GM23338 (cell line): ENCODE measurements around the gene GNAI3. TPM values are rescaled to one million over a fixed set of nuclear protein-coding genes. Genes with fewer than 3 reads are reported as not detected.

Source experiments
- ATAC-seq: fragments of 200-7000 bp; cut with Tn5 transposase; 3 replicates; pipeline ENCODE4 v1.9.1; 2020
- DNase-seq: peaks from one replicate; pipeline ENCODE4 v3.0.0-alpha.2; 2015; ENCODE audit warnings: low spot score
- H2AFZ ChIP-seq: fragments of 200-600 bp; sonication (generic); 2 replicates; pipeline ENCODE4 v1.8.0; 2016; ENCODE audit warnings: antibody characterized with exemption, mild to moderate bottlenecking, moderate library complexity
- H3F3A ChIP-seq: fragments of 200-600 bp; sonication (generic); replicated peaks from 2 replicates; pipeline ENCODE4 v1.8.0; 2017; ENCODE audit warnings: antibody characterized with exemption, mixed run types, low read depth
- H3K27ac ChIP-seq: fragments of 200-600 bp; sonication (generic); 2 replicates; pipeline ENCODE4 v1.6.1; 2016; ENCODE audit warnings: low read depth
- H3K27me3 ChIP-seq: fragments of 200-600 bp; sonication (generic); 2 replicates; pipeline ENCODE4 v1.8.0; 2016; ENCODE audit warnings: mild to moderate bottlenecking, mixed run types, moderate library complexity; ENCODE audit not compliant: insufficient read depth
- H3K36me3 ChIP-seq: fragments of 200-600 bp; sonication (generic); 2 replicates; pipeline ENCODE4 v1.8.0; 2016; ENCODE audit warnings: mild to moderate bottlenecking; ENCODE audit not compliant: insufficient read depth
- H3K4me1 ChIP-seq: fragments of 200-600 bp; sonication (generic); 2 replicates; pipeline ENCODE4 v1.8.0; 2016; ENCODE audit warnings: mild to moderate bottlenecking, moderate library complexity; ENCODE audit not compliant: insufficient read depth
- H3K4me2 ChIP-seq: fragments of 200-600 bp; sonication (generic); 2 replicates; pipeline ENCODE4 v1.7.1; 2017; ENCODE audit warnings: mixed run types
- H3K4me3 ChIP-seq: fragments of 200-600 bp; sonication (generic); 2 replicates; pipeline ENCODE4 v1.6.1; 2016; ENCODE audit warnings: mixed run types
- H3K79me2 ChIP-seq: fragments of 200-600 bp; sonication (generic); replicated peaks from 2 replicates; pipeline ENCODE4 v1.8.0; 2017; ENCODE audit warnings: mild to moderate bottlenecking; ENCODE audit not compliant: insufficient read depth
- H3K9me2 ChIP-seq: fragments of 200-600 bp; sonication (generic); 2 replicates; pipeline ENCODE4 v1.8.0; 2017; ENCODE audit not compliant: insufficient read depth
- H4K20me1 ChIP-seq: fragments of 200-600 bp; sonication (generic); replicated peaks from 2 replicates; pipeline ENCODE4 v1.8.0; 2017; ENCODE audit warnings: mild to moderate bottlenecking; ENCODE audit not compliant: insufficient read depth
- H3K27ac Mint-ChIP-seq: 2 replicates; pipeline ENCODE4 v1.8.0; 2020; ENCODE audit warnings: inconsistent platforms, mild to moderate bottlenecking, moderate library complexity, mixed read lengths
- H3K27me3 Mint-ChIP-seq: 3 replicates; pipeline ENCODE4 v1.8.0; 2022; ENCODE audit warnings: low read depth, mild to moderate bottlenecking, moderate library complexity, mixed read lengths, inconsistent platforms; ENCODE audit not compliant: insufficient read depth, poor library complexity
- H3K36me3 Mint-ChIP-seq: 3 replicates; pipeline ENCODE4 v1.8.0; 2021; ENCODE audit warnings: low read depth, mild to moderate bottlenecking, inconsistent platforms, moderate library complexity, mixed read lengths
- H3K4me1 Mint-ChIP-seq: 3 replicates; pipeline ENCODE4 v1.8.0; 2020; ENCODE audit warnings: mild to moderate bottlenecking, inconsistent platforms, mixed read lengths
- H3K4me3 Mint-ChIP-seq: 3 replicates; pipeline ENCODE4 v1.8.0; 2021; ENCODE audit warnings: moderate library complexity, mild to moderate bottlenecking, inconsistent platforms, mixed read lengths
- H3K9me3 Mint-ChIP-seq: 3 replicates; pipeline ENCODE4 v1.8.0; 2020; ENCODE audit warnings: moderate library complexity, mild to moderate bottlenecking, inconsistent platforms, mixed read lengths
- CREB1 ChIP-seq: fragments of 250-450 bp; sonication (Bioruptor Pico); IDR thresholded peaks from 2 replicates; pipeline ENCODE4 v1.5.0; 2020; ENCODE audit warnings: low read depth, mild to moderate bottlenecking, moderate library complexity
- EZH2 ChIP-seq: fragments of 200-600 bp; sonication (generic); IDR thresholded peaks from one replicate; pipeline ENCODE4 v1.8.0; 2017; ENCODE audit warnings: antibody characterized with exemption, mild to moderate bottlenecking, low read depth; ENCODE audit not compliant: unreplicated experiment
- EZH2phosphoT487 ChIP-seq: fragments of 200-600 bp; sonication (generic); IDR thresholded peaks from one replicate; pipeline ENCODE4 v1.8.1; 2018; ENCODE audit warnings: antibody characterized with exemption; ENCODE audit not compliant: unreplicated experiment
- JUNB ChIP-seq: IDR thresholded peaks from one replicate; pipeline ENCODE4 v1.6.1; 2016; ENCODE audit warnings: antibody characterized with exemption; ENCODE audit not compliant: unreplicated experiment
- NANOG ChIP-seq: IDR thresholded peaks from 2 replicates; pipeline ENCODE4 v1.6.1; 2016; ENCODE audit warnings: antibody characterized with exemption, borderline replicate concordance
- REST ChIP-seq: IDR thresholded peaks from one replicate; pipeline ENCODE4 v1.6.1; 2018; ENCODE audit warnings: antibody characterized with exemption; ENCODE audit not compliant: unreplicated experiment
- STAT1 ChIP-seq: IDR thresholded peaks from one replicate; pipeline ENCODE4 v1.6.1; 2016; ENCODE audit warnings: antibody characterized with exemption; ENCODE audit not compliant: unreplicated experiment
- ZNF114 ChIP-seq: fragments of 250-450 bp; sonication (Bioruptor Pico); IDR thresholded peaks from 2 replicates; pipeline ENCODE4 v1.5.0; 2020; ENCODE audit warnings: mild to moderate bottlenecking, moderate library complexity
- polyA plus RNA-seq: library from polyadenylated mRNA; unstranded; fragments of >200 nt; fragmentation: Nextera tagmentation; extraction: Ambion mirVana; gene quantifications from 2 replicates; pipeline ENCODE4 v1.2.1, GENCODE V29; 2016
- total RNA-seq: library from RNA; depleted of rRNA; stranded (reverse); fragments of >200 nt; shearing (Covaris generic); gene quantifications from 2 replicates; pipeline ENCODE4 v1.2.3, GENCODE V29; 2014
- TF ChIP-seq, protein P1 (sequence below), 2 experiments: fragments of 200-600 bp in 1 of 2; sonication (generic) in 1 of 2; conservative IDR thresholded peaks; 2 replicates each; pipeline versions ENCODE4 v1.5.1 to v1.6.1; 2016 to 2017; ENCODE audit warnings: antibody characterized with exemption in 2 of 2, low read depth in 2 of 2, mild to moderate bottlenecking in 2 of 2, moderate library complexity in 1 of 2
- TF ChIP-seq, protein P2 (sequence below): IDR thresholded peaks from 2 replicates; pipeline ENCODE4 v1.6.1; 2016; ENCODE audit warnings: antibody characterized with exemption

The GNAI3 gene
- total and polyA plus RNA-seq, 2 experiments from 2014 or later = 4.5 to 10.2 TPM

DNA sequence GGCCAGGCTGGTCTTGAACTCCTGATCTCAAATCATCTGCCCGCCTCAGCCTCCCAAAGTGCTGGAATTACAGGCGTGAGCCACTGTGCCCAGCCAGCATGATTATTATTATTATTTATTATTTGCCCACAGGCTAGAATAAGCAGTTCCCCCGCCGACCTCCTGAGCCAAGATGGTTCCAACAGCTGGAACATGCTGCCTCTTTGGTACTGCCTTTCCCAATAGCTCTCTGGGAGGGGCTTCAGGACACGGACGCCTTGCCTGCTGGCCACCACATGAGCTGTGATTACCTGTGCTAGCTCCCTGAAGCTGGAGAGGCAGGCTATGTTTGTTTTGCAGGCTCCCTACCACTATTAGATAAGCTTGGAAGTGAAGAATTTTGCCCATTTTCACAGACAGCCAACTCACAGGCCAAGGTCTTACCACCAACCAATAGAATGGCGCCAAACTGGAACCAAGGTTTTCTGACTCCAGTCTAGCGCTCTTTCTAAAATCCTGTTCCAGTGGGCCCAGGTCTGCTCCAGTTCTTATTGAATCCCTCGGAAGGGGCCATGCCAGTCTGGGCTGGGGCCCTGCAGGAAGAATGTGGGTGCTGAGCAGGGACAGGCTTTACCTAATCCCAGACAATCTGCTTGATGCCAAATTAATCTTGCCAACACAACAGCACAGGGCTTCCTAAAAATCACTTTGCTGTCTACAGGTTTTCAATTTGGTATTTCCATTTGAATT, 10.8 kb upstream of the GNAI3 start:
- no peak overlapping the region for H3K27ac ChIP-seq
- TF ChIP-seq CREB1 (CRISPR knock-in tag) = no peak
- no peak for TF ChIP-seq NANOG
- no peak for TF ChIP-seq EZH2phosphoT487
- TF ChIP-seq, protein P1, sequence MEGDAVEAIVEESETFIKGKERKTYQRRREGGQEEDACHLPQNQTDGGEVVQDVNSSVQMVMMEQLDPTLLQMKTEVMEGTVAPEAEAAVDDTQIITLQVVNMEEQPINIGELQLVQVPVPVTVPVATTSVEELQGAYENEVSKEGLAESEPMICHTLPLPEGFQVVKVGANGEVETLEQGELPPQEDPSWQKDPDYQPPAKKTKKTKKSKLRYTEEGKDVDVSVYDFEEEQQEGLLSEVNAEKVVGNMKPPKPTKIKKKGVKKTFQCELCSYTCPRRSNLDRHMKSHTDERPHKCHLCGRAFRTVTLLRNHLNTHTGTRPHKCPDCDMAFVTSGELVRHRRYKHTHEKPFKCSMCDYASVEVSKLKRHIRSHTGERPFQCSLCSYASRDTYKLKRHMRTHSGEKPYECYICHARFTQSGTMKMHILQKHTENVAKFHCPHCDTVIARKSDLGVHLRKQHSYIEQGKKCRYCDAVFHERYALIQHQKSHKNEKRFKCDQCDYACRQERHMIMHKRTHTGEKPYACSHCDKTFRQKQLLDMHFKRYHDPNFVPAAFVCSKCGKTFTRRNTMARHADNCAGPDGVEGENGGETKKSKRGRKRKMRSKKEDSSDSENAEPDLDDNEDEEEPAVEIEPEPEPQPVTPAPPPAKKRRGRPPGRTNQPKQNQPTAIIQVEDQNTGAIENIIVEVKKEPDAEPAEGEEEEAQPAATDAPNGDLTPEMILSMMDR (conservative IDR thresholded peaks at IDR 0.05; ENCODE audit: low read depth in 2 of 2) = no peak
- no peak overlapping the region for H3K4me3 ChIP-seq
- no peaks in the 10 kb centered on the region for H4K20me1 ChIP-seq
- Mint-ChIP-seq H3K4me1 (peaks cover 6% of the 10 kb centered on the region), H3K4me3 (no peak overlapping the region), H3K27ac (no peak overlapping the region), H3K9me3 (no peaks in the 10 kb centered on the region), H3K36me3 (no peaks in the 10 kb centered on the region), H3K27me3 (peaks cover 3% of the 10 kb centered on the region)
- H3K27me3 ChIP-seq = no peaks in the 10 kb centered on the region
- no peaks in the 10 kb centered on the region for H3K9me2 ChIP-seq
- peak overlapping the region; percentile 89 for H2AFZ ChIP-seq
- no peaks in the 10 kb centered on the region for H3F3A ChIP-seq
- ATAC-seq (no peak), DNase-seq (no peak)
- H3K4me2 ChIP-seq = no peak overlapping the region
- no peaks in the 10 kb centered on the region for H3K36me3 ChIP-seq
- H3K4me1 ChIP-seq = peaks cover 3% of the 10 kb centered on the region; the same call in 1 of the 2 replicates
- H3K79me2 ChIP-seq = no peaks in the 10 kb centered on the region

- Mint-ChIP-seq H3K27me3 (peaks cover 3% of the 10 kb centered on the region), H3K4me3 (no peak overlapping the region; the same call in 2 of the 3 replicates), H3K9me3 (no peaks in the 10 kb centered on the region), H3K36me3 (no peaks in the 10 kb centered on the region), H3K4me1 (peaks cover 7% of the 10 kb centered on the region), H3K27ac (no peak overlapping the region)
- no peaks in the 10 kb centered on the region for H3K27me3 ChIP-seq
- no peaks in the 10 kb centered on the region for H3K36me3 ChIP-seq
- no peaks in the 10 kb centered on the region for H3K4me1 ChIP-seq
- H2AFZ ChIP-seq = no peak overlapping the region
- H3K9me2 ChIP-seq = no peaks in the 10 kb centered on the region
- no peak for TF ChIP-seq EZH2phosphoT487
- no peak for DNase-seq
- no peaks in the 10 kb centered on the region for H3K79me2 ChIP-seq
- H3K4me3 ChIP-seq = no peak overlapping the region
- no peak overlapping the region for H3K27ac ChIP-seq
- no peaks in the 10 kb centered on the region for H4K20me1 ChIP-seq
- no peak for ATAC-seq
- H3K4me2 ChIP-seq = no peak overlapping the region
- no peaks in the 10 kb centered on the region for H3F3A ChIP-seq
These were observed 9.4 kb upstream of the GNAI3 start for GRCh38 chr1:109538827-109539555.

GRCh38 chr1:109539676-109540075, 8.7 kb upstream of the GNAI3 start, which contains the start of gene GPR61:
Gene GPR61, plus strand, starts transcription at chr1:109539872. Its CDS starts 3,151 bp downstream, at chr1:109543023.
- Mint-ChIP-seq H3K36me3 (no peaks in the 10 kb centered on the region), H3K4me1 (peaks cover 9% of the 10 kb centered on the region), H3K4me3 (peak within 1 kb of the TSS; percentile 38), H3K27me3 (peaks cover 3% of the 10 kb centered on the region), H3K9me3 (no peaks in the 10 kb centered on the region), H3K27ac (no peak within 1 kb of the TSS)
- no peaks in the 10 kb centered on the region for H3K36me3 ChIP-seq
- ATAC-seq (peak; percentile 83), DNase-seq (peak; percentile 46)
- H4K20me1 ChIP-seq = no peaks in the 10 kb centered on the region
- H3K4me3 ChIP-seq = no peak within 1 kb of the TSS
- H3F3A ChIP-seq = no peaks in the 10 kb centered on the region
- H2AFZ ChIP-seq = no peak within 1 kb of the TSS
- no peaks in the 10 kb centered on the region for H3K79me2 ChIP-seq
- H3K27me3 ChIP-seq = no peaks in the 10 kb centered on the region
- no peak within 1 kb of the TSS for H3K4me2 ChIP-seq
- no peaks in the 10 kb centered on the region for H3K4me1 ChIP-seq
- H3K9me2 ChIP-seq = no peaks in the 10 kb centered on the region
- H3K27ac ChIP-seq = no peak within 1 kb of the TSS
- TF ChIP-seq EZH2 (no peak), STAT1 (no peak), JUNB (no peak), CREB1 (CRISPR knock-in tag) (no peak), ZNF114 (no peak), REST (no peak)
- TF ChIP-seq, protein P2, sequence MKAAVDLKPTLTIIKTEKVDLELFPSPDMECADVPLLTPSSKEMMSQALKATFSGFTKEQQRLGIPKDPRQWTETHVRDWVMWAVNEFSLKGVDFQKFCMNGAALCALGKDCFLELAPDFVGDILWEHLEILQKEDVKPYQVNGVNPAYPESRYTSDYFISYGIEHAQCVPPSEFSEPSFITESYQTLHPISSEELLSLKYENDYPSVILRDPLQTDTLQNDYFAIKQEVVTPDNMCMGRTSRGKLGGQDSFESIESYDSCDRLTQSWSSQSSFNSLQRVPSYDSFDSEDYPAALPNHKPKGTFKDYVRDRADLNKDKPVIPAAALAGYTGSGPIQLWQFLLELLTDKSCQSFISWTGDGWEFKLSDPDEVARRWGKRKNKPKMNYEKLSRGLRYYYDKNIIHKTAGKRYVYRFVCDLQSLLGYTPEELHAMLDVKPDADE = no peak
